Neuronal stem cell (in vitro differentiated cells): ENCODE measurements around the gene ANP32B.

ENCODE experiments used
- DNase-seq: peaks from one replicate; pipeline ENCODE4 v3.0.0-alpha.2; 2013; ENCODE audit warnings: low spot score
- H2AFZ ChIP-seq: one replicate; pipeline ENCODE4 v1.6.1; 2013; ENCODE audit warnings: mild to moderate bottlenecking, low read length, inconsistent platforms
- H2AK5ac ChIP-seq: 2 replicates; pipeline ENCODE4 v1.6.1; 2013; ENCODE audit warnings: low read depth, mild to moderate bottlenecking, inconsistent platforms, low read length, moderate library complexity, mixed read lengths
- H2BK120ac ChIP-seq: 2 replicates; pipeline ENCODE4 v1.6.1; 2013; ENCODE audit warnings: low read depth, mild to moderate bottlenecking, inconsistent platforms, low read length, moderate library complexity, mixed read lengths
- H2BK12ac ChIP-seq: one replicate; pipeline ENCODE4 v1.6.1; 2013; ENCODE audit warnings: low read length, inconsistent platforms
- H2BK15ac ChIP-seq: 2 replicates; pipeline ENCODE4 v1.6.1; 2013; ENCODE audit warnings: mild to moderate bottlenecking, low read length, inconsistent platforms, mixed read lengths
- H2BK5ac ChIP-seq: one replicate; pipeline ENCODE4 v1.6.1; 2013; ENCODE audit warnings: inconsistent platforms, mild to moderate bottlenecking, low read length, moderate library complexity
- H3K14ac ChIP-seq: one replicate; pipeline ENCODE4 v1.6.1; 2013; ENCODE audit warnings: low read length, inconsistent platforms
- H3K18ac ChIP-seq: 2 replicates; pipeline ENCODE4 v1.6.1; 2013; ENCODE audit warnings: low read length, inconsistent platforms
- H3K23ac ChIP-seq: 2 replicates; pipeline ENCODE4 v1.6.1; 2013; ENCODE audit warnings: low read depth, mild to moderate bottlenecking, mixed read lengths, low read length, inconsistent platforms; ENCODE audit not compliant: poor library complexity
- H3K27ac ChIP-seq: replicated peaks from 3 replicates; pipeline ENCODE4 v1.5.1; 2013; ENCODE audit warnings: low read length, inconsistent platforms
- H3K27me3 ChIP-seq, 3 experiments: 2 replicates each; pipeline ENCODE4 v1.6.1; 2013; ENCODE audit warnings: low read length in 3 of 3, mild to moderate bottlenecking in 2 of 3, inconsistent platforms in 1 of 3, low read depth in 1 of 3, mixed read lengths in 1 of 3, moderate library complexity in 1 of 3; ENCODE audit not compliant: control insufficient read depth in 3 of 3, insufficient read depth in 3 of 3
- H3K36me3 ChIP-seq, 2 donors: replicated peaks in 1 of 2; 2 replicates each; pipeline ENCODE4 v1.6.1; 2013; ENCODE audit warnings: low read length in 2 of 2; ENCODE audit not compliant: control insufficient read depth in 2 of 2, insufficient read depth in 2 of 2
- H3K4ac ChIP-seq: 2 replicates; pipeline ENCODE4 v1.6.1; 2013; ENCODE audit warnings: inconsistent platforms, mild to moderate bottlenecking, low read length, moderate library complexity
- H3K4me1 ChIP-seq, 2 donors: 1 replicate in 1 of 2; 2 replicates in 1 of 2; pipeline ENCODE4 v1.6.1; 2013; ENCODE audit warnings: low read length in 2 of 2, low read depth in 1 of 2; ENCODE audit not compliant: control insufficient read depth in 2 of 2, insufficient read depth in 1 of 2
- H3K4me2 ChIP-seq: one replicate; pipeline ENCODE4 v1.6.1; 2013; ENCODE audit warnings: mild to moderate bottlenecking, low read length, inconsistent platforms; ENCODE audit not compliant: insufficient read depth, poor library complexity, severe bottlenecking
- H3K4me3 ChIP-seq, 2 donors: 2 replicates each; pipeline ENCODE4 v1.5.1; 2013; ENCODE audit warnings: low read length in 2 of 2, mild to moderate bottlenecking in 2 of 2, inconsistent platforms in 1 of 2, moderate library complexity in 1 of 2
- H3K79me1 ChIP-seq: one replicate; pipeline ENCODE4 v1.6.1; 2013; ENCODE audit warnings: low read depth, mild to moderate bottlenecking, inconsistent platforms, low read length, moderate library complexity
- H3K9ac ChIP-seq: one replicate; pipeline ENCODE4 v1.6.1; 2013; ENCODE audit warnings: mild to moderate bottlenecking, low read depth, low read length, inconsistent platforms; ENCODE audit not compliant: poor library complexity
- H3K9me3 ChIP-seq, 2 donors: replicated peaks in 1 of 2; 2 replicates each; pipeline versions ENCODE3 to v1.6.1; 2013; ENCODE audit warnings: low read length in 2 of 2, mild to moderate bottlenecking in 2 of 2, inconsistent platforms in 1 of 2, low read depth in 1 of 2, mixed read lengths in 1 of 2, moderate library complexity in 1 of 2; ENCODE audit not compliant: control insufficient read depth in 2 of 2, insufficient read depth in 1 of 2
- H4K8ac ChIP-seq: one replicate; pipeline ENCODE4 v1.6.1; 2013; ENCODE audit warnings: low read depth, mild to moderate bottlenecking, inconsistent platforms, low read length, moderate library complexity
- H4K91ac ChIP-seq: one replicate; pipeline ENCODE4 v1.6.1; 2013; ENCODE audit warnings: low read length, low read depth, mild to moderate bottlenecking, inconsistent platforms; ENCODE audit not compliant: poor library complexity
- WGBS, 2 donors: extraction: QIAGEN DNeasy Blood & Tissue Kit; methylation state at CpG; one replicate each; pipeline ENCODE4 v1.1.7; 2013; ENCODE audit warnings: missing lambda C conversion rate in 2 of 2, mixed read lengths in 1 of 2; ENCODE audit not compliant: insufficient read length in 2 of 2, insufficient replicate concordance in 1 of 2; ENCODE audit errors: extremely low coverage in 2 of 2; 5-methylcytosine and 5-hydroxymethylcytosine counted together

Gene ANP32B

DNA sequence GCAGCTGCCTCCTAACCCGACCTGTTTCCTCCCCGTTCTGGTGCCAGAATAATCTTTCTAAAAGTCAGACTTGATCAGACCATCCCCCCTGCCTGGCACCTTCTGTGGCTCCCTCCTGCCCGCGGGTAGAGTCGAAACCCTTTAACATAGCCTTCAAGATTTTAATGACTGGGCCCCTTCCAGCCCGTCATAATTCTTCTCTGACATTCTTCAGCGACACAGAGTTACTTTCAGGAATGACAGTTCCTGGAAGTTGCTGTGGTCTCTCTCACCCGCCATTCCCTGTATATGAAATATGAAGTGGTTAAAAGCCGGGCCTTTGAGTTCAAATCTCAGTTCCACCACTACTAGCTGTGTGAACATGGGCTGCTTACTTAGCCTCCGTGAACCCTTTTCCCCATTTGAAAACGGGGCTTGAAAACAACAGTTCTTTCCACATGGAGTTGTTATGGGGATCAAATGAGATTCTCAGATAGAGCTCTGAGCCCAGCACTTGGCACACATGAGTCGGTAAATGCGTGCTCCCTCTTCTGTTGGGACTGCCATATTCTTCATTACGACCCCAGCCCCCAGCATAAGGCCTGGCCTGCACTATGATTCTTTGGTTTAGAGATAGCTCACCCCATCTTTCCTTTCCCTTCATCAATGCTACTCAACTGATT is 74.1 kb downstream of the ANP32B start:
- no peak overlapping the region for H4K91ac ChIP-seq
- H3K14ac ChIP-seq = no peak overlapping the region
- no peak overlapping the region for H3K27ac ChIP-seq
- peaks cover 3 to 4% of the 10 kb centered on the region in 2 donors for H3K4me1 ChIP-seq
- no peak overlapping the region for H3K4ac ChIP-seq
- H2BK15ac ChIP-seq = peak overlapping the region; percentile 92
- H3K23ac ChIP-seq = peak overlapping the region; percentile 99
- H4K8ac ChIP-seq = no peak overlapping the region
- peak overlapping the region; percentile 92 for H3K9ac ChIP-seq
- WGBS, 2 donors = no CpG with 5 or more reads among the region's 14 CpGs
- no peak overlapping the region for H2AK5ac ChIP-seq
- no peaks in the 10 kb centered on the region for H3K9me3 ChIP-seq
- H2BK120ac ChIP-seq = no peak overlapping the region
- no peak overlapping the region for H2BK12ac ChIP-seq
- no peak for DNase-seq
- H2BK5ac ChIP-seq = peak overlapping the region; percentile 93
- H3K4me2 ChIP-seq = peak overlapping the region; percentile 89
- H3K27me3 ChIP-seq = peaks cover 0 to 16% (median 0%) of the 10 kb centered on the region in 3 experiments
- no peaks in the 10 kb centered on the region for H3K79me1 ChIP-seq
- peaks cover 4 to 13% of the 10 kb centered on the region in 2 donors for H3K36me3 ChIP-seq
- H3K4me3 ChIP-seq = peak overlapping the region; percentile 73 to 89
- H2AFZ ChIP-seq = peak overlapping the region; percentile 89
- peak overlapping the region; percentile 98 for H3K18ac ChIP-seq

GRCh38 chr9:98062161-98062560 is 79.0 kb downstream of the ANP32B start:
- WGBS, 2 donors = no CpG with 5 or more reads among the region's 3 CpGs
- Histone ChIP-seq H3K4me3 (no peak overlapping the region), H3K4me1 (peaks cover 3 to 4% of the 10 kb centered on the region in 2 donors), H2BK120ac (no peak overlapping the region), H2AFZ (no peak overlapping the region), H3K4me2 (no peak overlapping the region), H2AK5ac (no peak overlapping the region), H4K8ac (no peak overlapping the region), H3K18ac (no peak overlapping the region), H3K4ac (no peak overlapping the region), H3K23ac (no peak overlapping the region), H2BK5ac (no peak overlapping the region), H2BK12ac (no peak overlapping the region), H3K27ac (no peak overlapping the region), H3K27me3 (no peaks in the 10 kb centered on the region), H4K91ac (no peak overlapping the region), H3K79me1 (no peaks in the 10 kb centered on the region), H3K9me3 (no peaks in the 10 kb centered on the region), H3K14ac (no peak overlapping the region), H3K36me3 (peaks cover 12 to 31% of the 10 kb centered on the region in 2 donors), H2BK15ac (no peak overlapping the region), H3K9ac (peak overlapping the region; percentile 44)
- no peak for DNase-seq

DNA sequence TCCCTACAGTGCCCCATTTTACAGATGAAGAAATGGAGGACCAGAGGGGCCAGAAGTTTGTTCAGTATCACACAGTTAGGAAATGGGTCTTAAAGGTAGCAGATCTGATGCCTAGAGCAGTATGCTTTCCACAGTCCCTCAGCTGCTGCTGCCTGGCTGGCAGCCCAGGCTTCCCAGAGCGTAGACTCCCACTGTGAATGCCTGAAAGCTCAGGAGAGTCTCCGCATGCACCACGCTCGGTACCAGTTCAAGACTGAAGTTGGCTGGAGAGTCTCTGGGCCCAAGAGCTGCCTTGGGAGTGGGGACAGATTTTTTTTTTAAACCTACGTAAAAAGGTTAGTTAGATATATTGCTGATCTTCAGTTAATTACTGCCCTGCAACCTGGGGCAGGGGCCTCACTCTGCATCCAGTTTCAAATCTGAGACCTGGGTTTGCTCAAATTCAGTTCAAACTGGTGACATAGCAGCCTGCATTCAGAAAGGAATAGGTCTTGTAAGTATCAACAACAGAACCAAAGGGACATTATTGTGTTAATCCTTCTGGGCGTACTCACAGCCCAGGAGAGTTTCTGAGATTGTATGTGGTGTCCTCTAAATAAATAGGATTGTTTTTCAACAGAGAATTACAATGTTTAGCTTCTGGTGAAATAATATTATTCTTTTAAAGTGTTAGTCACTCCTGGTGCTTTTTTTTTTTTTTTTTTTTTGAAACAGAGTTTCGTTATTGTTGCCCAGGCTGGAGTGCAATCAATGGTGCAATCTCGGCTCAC is 81.7 kb downstream of the ANP32B start:
- Histone ChIP-seq H2BK120ac (no peak overlapping the region), H2AFZ (no peak overlapping the region), H3K4me1 (no peaks in the 10 kb centered on the region), H4K91ac (no peak overlapping the region), H3K9ac (peak overlapping the region; percentile 30), H3K27me3 (no peaks in the 10 kb centered on the region), H3K9me3 (no peaks in the 10 kb centered on the region), H3K18ac (no peak overlapping the region), H2BK5ac (no peak overlapping the region), H3K27ac (no peak overlapping the region), H2AK5ac (no peak overlapping the region), H3K79me1 (peaks cover 1% of the 10 kb centered on the region), H3K4me2 (no peak overlapping the region), H2BK12ac (no peak overlapping the region), H3K4me3 (no peak overlapping the region), H3K36me3 (peaks cover 12 to 31% of the 10 kb centered on the region in 2 donors), H3K23ac (no peak overlapping the region), H3K4ac (no peak overlapping the region), H3K14ac (peak overlapping the region; percentile 39), H2BK15ac (no peak overlapping the region), H4K8ac (peak overlapping the region; percentile 86)
- DNase-seq = no peak
- no CpG with 5 or more reads among the region's 8 CpGs for WGBS, 2 donors
